Kidney capillary endothelial cell (primary cell): ENCODE data around the gene RPTOR.
"Not testable (repeated sequence)": the region's sequence is repeated elsewhere in the genome, so short reads cannot be mapped to it uniquely, and the experiment has no call there.

Source experiments
- DNase-seq: peaks from one replicate; pipeline ENCODE4 v3.0.0-alpha.2; 2018; ENCODE audit warnings: low spot score

Gene RPTOR

DNA sequence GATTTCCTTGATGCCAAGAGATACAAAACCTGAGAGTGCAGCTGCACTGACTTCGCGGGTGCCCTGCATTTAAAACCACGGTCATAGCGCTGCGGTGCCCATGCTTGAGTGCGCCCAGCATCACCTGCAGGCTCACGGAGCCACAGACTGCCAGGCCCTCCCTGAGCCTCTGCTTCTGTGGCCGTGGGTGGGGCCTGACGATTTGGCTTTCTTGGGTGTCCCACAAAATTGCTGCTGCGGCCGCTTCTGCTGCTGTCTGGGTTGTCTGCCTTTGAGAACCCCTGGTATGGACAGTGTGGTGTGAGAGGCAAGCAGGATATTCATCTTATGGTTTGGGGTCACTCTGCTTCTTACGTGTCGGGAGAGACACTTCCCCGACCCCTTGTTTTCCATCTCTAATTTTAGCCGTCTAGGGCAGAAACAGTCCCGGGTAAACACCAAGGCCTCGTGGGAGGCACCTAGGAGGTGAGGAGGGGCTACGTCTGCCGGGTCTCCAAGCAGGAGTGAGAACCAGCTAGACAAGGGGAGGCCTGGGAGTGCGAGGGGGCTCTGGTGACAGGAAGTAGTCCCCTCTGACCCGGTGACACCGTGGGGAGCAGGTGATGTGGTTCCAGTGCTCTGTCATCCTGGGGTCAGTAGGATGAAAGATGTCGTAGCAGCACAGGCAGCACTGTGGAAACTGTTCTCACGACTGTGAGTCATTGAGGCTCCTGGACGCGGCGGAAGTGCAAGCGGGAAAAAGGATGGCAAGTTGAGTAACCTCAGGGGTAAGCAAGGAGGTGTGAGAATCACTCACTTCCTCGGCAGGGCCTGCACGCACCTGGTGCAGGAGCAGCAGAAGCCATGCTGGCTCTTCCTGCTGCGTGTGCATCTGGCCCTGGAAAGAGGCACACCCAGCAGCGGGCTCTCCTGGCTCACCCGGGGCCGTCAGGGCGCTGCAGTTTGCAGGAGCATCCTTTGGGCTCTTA lies 176.3 kb downstream of the RPTOR start:
- DNase-seq, result peak; percentile 86

DNA sequence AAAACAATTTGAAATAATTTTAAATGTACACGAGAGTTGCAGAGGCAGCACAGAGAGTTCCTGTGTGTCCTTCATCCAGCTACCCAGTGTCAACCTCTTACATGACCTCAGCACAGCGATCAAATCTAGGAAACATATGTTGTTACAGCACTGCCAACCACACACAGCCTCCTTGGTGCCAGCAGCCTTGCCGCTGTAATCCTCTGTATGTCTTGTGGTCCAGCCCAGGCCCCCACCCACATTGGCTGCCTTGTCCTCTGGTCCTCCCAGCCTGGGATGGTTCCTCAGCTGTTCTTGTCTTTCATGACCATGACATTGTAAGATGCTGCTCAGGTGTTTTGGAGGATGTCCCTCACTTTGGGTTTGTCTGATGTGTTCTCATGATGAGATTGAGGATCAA lies 178.0 kb downstream of the RPTOR start:
- DNase-seq, result no peak

DNA sequence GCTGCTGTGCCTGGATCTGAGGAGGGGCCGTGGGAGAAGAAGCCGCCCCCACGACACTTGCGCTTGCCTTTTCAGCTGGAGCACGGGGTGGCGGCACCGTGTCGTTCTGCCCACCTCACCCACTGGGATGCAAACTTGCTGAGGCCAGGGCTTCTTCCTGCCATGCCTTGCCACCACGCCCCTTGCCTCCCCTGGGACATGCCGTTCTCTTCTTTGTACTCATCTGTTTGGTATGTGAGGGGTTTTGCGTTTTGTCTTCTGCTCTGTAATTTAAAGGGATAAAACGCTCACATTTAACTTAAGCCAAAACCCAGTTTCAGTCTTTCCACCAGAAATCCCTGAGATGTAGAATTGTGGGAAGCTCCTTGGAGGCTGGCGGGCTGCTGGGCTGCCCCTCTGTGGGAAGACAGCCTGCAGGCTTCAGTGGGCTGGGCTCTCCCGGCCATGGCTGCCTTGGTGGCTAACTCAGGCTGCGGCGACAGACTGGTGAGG lies 180.2 kb downstream of the RPTOR start:
- DNase-seq, result peak; percentile 26

DNA sequence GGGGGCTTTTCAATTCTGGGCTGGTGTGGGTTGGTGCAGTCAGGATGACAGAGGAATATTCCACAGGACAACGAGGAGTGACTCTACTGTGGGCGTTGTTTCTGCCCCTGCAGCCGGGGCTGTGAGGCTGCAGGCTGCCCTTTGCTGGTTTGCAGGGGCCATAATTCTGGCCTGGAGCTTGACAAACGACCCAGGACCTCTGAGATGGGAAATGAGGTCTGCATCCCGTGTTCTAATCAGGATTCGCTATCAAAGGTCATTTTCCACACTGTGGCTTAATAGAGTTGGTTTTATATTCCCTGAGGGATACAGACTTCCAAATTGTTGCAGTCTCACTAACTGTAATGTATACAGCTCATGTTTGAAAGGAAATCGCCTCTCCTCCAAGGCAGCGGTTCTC lies 180.9 kb downstream of the RPTOR start:
- DNase-seq, result no peak

GRCh38 chr17:80726558-80727408 lies 182.1 kb downstream of the RPTOR start:
- DNase-seq, result no peak

GRCh38 chr17:80727409-80727755 lies 182.7 kb downstream of the RPTOR start:
- no peak for DNase-seq

- no peak for DNase-seq
Observed at GRCh38 chr17:80729016-80729415, 184.4 kb downstream of the RPTOR start.

DNA sequence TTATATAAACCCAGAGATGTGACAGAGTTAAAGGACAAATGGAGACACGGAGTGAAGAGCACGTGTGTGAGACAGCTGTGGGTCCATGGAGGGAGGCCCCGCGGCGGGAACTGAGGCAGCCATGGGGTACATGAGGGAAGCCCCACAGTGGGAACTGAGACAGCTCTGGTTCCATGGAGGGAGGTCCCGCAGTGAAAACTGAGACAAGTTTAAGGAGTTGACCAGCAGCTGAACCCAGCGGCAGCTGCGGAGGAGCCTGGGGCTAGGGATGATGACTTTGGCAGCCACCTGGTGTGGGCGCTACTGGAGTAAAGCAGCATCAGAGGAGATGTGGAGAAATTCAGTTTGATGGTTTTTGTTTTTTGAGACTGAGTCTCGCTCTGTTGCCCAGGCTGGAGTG lies 185.1 kb downstream of the RPTOR start:
- DNase-seq, result no peak

GRCh38 chr17:80730739-80731138 lies 186.1 kb downstream of the RPTOR start:
- no peak for DNase-seq

GRCh38 chr17:80731323-80731722 lies 186.7 kb downstream of the RPTOR start:
- no peak for DNase-seq

DNA sequence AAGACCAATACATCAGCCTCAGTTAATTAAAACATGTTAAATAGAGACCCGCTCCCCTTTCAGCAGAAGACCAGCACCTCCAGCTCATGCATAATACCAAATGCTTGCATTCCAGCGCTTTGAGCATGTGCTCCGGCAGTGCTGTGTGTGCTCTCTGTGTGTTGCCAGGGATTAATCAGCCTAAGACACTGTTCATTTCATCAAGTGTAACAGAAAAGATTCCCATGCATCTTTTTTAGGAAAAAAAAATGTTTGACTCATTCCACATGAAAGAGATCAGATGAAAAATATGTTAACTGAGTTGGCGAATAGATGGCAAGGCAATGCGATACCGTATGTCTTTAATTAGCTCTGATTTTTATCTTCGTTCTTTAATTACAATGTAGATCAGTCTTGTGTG lies 187.6 kb downstream of the RPTOR start:
- no peak for DNase-seq

- no peak for DNase-seq
Observed at GRCh38 chr17:80737106-80738019, 192.7 kb downstream of the RPTOR start.

DNA sequence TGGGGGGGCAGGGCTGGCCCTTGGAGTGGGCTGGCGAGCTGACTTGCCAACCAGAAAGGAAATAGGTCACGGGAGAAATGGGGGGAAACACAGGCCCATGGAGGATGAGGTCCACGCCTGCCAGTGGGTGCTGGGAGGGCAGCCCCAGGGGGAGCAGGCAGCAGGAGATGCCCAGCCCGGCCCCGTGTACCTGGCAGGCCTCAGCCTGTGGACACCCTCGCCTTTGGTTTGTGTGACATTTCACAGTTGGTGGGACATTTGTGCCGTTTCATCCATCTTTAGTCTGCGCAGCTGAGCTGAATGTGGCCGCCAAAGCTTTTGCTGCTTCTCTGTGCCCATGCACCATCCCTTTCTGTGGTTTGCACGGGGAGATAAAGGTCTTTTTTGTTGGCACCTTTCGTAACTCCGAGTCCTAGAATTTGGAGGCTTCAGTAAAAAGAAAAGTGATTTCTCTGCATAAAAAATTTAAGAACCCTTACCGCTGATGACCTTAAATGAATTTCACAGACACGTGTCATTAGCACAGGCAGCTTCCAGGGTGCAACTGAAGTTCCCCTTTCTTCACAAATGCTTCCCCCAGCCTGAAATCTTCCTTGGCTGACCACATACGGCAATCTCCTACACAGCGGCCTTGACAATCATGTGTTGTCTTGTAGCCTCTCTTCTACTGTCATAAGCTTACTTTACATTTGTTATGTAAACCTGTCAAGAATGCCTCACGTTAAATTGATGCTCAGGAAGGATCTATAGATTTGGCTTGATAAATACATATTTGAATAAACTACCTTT lies 193.6 kb downstream of the RPTOR start:
- DNase-seq, result no peak

GRCh38 chr17:80738987-80739730 lies 194.5 kb downstream of the RPTOR start:
- DNase-seq, result no peak

- no peak for DNase-seq
Observed at GRCh38 chr17:80740141-80740540, 195.5 kb downstream of the RPTOR start.

- no peak for DNase-seq
Observed at GRCh38 chr17:80742091-80742490, 197.5 kb downstream of the RPTOR start.

- no peak for DNase-seq
Observed at GRCh38 chr17:80742581-80743180, 198.0 kb downstream of the RPTOR start.

- no peak for DNase-seq
Observed at GRCh38 chr17:80743181-80743771, 198.6 kb downstream of the RPTOR start.

- not testable (repeated sequence) for DNase-seq
Observed at GRCh38 chr17:80743973-80744372, 199.3 kb downstream of the RPTOR start.
